DOHH2 (cell line): ENCODE measurements around the gene SLC66A2.

Experiments
- H3F3A ChIP-seq: fragments of 200-600 bp; sonication (generic), shearing (Covaris generic); 2 replicates; pipeline ENCODE4 v1.6.0; 2016; ENCODE audit warnings: antibody characterized with exemption, mild to moderate bottlenecking; ENCODE audit not compliant: control insufficient read depth, insufficient read depth
- H3K27ac ChIP-seq: fragments of 200-600 bp; sonication (generic); 2 replicates; pipeline ENCODE4 v1.5.1; 2014; ENCODE audit warnings: low read depth, mild to moderate bottlenecking, low read length, moderate library complexity
- H3K27me3 ChIP-seq: fragments of 200-600 bp; sonication (generic); 2 replicates; pipeline ENCODE4 v1.6.1; 2014; ENCODE audit warnings: mild to moderate bottlenecking, low read length, mixed read lengths; ENCODE audit not compliant: control insufficient read depth
- H3K36me3 ChIP-seq: fragments of 200-600 bp; sonication (generic); 2 replicates; pipeline ENCODE4 v1.6.1; 2014; ENCODE audit warnings: mild to moderate bottlenecking, low read length, moderate library complexity, mixed read lengths; ENCODE audit not compliant: control insufficient read depth
- H3K4me1 ChIP-seq: fragments of 200-600 bp; sonication (generic); 2 replicates; pipeline ENCODE4 v1.6.1; 2014; ENCODE audit warnings: mild to moderate bottlenecking, low read length, mixed read lengths; ENCODE audit not compliant: control insufficient read depth
- H3K4me2 ChIP-seq: fragments of 200-600 bp; sonication (generic); 2 replicates; pipeline ENCODE4 v1.6.0; 2014; ENCODE audit warnings: mild to moderate bottlenecking, low read length, moderate library complexity
- H3K4me3 ChIP-seq: fragments of 200-600 bp; sonication (generic); 2 replicates; pipeline ENCODE4 v1.5.1; 2014; ENCODE audit warnings: mild to moderate bottlenecking, low read length, mixed read lengths
- H3K79me2 ChIP-seq: fragments of 200-600 bp; sonication (generic); 2 replicates; pipeline ENCODE4 v1.6.1; 2014; ENCODE audit warnings: mild to moderate bottlenecking, low read length, mixed read lengths; ENCODE audit not compliant: control insufficient read depth
- H3K9me2 ChIP-seq: fragments of 200-600 bp; sonication (generic); replicated peaks from 2 replicates; pipeline ENCODE4 v1.6.1; 2014; ENCODE audit warnings: mild to moderate bottlenecking, low read length, mixed read lengths; ENCODE audit not compliant: control insufficient read depth
- H3K9me3 ChIP-seq: fragments of 200-600 bp; sonication (generic); 2 replicates; pipeline ENCODE4 v1.6.1; 2014; ENCODE audit warnings: antibody characterized with exemption, low read length, mixed read lengths; ENCODE audit not compliant: control insufficient read depth, insufficient read depth
- H4K20me1 ChIP-seq: fragments of 200-600 bp; sonication (generic); 2 replicates; pipeline ENCODE4 v1.6.0; 2014; ENCODE audit warnings: low read depth, mild to moderate bottlenecking, antibody characterized with exemption, low read length, moderate library complexity; ENCODE audit not compliant: control insufficient read depth, insufficient read depth
- EZH2phosphoT487 ChIP-seq: fragments of 200-600 bp; sonication (generic); IDR thresholded peaks from 2 replicates; pipeline ENCODE4 v1.6.1; 2017; ENCODE audit warnings: borderline replicate concordance, mild to moderate bottlenecking, antibody characterized with exemption, low read length, moderate library complexity, mixed read lengths
- TF ChIP-seq, protein P1 (sequence below): fragments of 200-600 bp; sonication (generic); IDR thresholded peaks from one replicate; pipeline ENCODE4 v1.5.1; 2014; ENCODE audit warnings: antibody characterized with exemption, mild to moderate bottlenecking, low read depth, low read length; ENCODE audit not compliant: poor library complexity, severe bottlenecking

SLC66A2 gene

DNA sequence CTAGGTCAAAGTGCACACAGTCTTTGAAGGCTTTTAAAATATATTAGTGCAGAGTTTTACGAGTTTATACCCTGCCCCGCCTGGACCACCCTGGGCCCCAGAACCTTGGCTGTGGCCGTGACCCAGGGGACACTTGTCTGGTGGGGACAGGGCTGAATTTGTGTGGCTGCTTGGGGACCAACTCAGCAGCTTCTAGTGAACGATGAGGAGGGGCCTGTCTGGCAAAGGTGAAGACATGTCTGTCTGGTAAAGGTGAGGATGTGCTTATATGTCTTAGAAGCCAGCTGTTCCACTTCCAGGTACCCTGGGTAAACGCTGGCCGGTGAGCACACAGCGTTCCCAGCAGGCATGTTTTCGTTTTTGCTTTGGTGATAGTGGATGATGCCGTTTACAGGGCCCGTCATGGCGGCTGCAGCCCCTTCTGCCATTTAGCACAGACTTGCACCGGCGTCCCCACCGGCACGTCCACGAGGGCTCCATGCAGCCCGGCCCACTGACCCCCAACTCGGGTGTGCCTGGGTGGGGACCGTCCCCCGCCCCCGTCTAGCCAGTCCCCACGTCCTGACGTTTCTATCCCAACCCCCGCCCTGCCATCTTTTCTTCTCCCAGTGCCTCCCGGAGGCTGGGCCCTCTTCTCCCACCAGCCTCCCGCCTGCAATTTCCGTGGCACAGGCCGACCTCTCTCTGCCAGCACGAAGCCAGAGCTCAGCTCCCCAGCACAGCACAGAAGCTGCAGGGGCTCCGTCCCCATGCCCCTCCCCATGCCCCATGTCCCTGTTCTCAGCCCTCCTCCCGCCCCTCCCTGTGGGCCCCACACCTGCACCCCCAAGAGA, 67.8 kb downstream of the SLC66A2 start:
- H4K20me1 ChIP-seq = no peaks in the 10 kb centered on the region
- no peak overlapping the region for H3K4me3 ChIP-seq
- no peaks in the 10 kb centered on the region for H3F3A ChIP-seq
- no peak overlapping the region for H3K27ac ChIP-seq
- no peaks in the 10 kb centered on the region for H3K9me2 ChIP-seq
- H3K36me3 ChIP-seq = no peaks in the 10 kb centered on the region
- H3K4me2 ChIP-seq = no peak overlapping the region
- H3K27me3 ChIP-seq = no peaks in the 10 kb centered on the region
- TF ChIP-seq, protein P1, sequence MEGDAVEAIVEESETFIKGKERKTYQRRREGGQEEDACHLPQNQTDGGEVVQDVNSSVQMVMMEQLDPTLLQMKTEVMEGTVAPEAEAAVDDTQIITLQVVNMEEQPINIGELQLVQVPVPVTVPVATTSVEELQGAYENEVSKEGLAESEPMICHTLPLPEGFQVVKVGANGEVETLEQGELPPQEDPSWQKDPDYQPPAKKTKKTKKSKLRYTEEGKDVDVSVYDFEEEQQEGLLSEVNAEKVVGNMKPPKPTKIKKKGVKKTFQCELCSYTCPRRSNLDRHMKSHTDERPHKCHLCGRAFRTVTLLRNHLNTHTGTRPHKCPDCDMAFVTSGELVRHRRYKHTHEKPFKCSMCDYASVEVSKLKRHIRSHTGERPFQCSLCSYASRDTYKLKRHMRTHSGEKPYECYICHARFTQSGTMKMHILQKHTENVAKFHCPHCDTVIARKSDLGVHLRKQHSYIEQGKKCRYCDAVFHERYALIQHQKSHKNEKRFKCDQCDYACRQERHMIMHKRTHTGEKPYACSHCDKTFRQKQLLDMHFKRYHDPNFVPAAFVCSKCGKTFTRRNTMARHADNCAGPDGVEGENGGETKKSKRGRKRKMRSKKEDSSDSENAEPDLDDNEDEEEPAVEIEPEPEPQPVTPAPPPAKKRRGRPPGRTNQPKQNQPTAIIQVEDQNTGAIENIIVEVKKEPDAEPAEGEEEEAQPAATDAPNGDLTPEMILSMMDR = no peak
- no peak for TF ChIP-seq EZH2phosphoT487
- H3K79me2 ChIP-seq = no peaks in the 10 kb centered on the region
- H3K4me1 ChIP-seq = no peaks in the 10 kb centered on the region
- H3K9me3 ChIP-seq = peaks cover 18% of the 10 kb centered on the region; the same call in 1 of the 2 replicates

DNA sequence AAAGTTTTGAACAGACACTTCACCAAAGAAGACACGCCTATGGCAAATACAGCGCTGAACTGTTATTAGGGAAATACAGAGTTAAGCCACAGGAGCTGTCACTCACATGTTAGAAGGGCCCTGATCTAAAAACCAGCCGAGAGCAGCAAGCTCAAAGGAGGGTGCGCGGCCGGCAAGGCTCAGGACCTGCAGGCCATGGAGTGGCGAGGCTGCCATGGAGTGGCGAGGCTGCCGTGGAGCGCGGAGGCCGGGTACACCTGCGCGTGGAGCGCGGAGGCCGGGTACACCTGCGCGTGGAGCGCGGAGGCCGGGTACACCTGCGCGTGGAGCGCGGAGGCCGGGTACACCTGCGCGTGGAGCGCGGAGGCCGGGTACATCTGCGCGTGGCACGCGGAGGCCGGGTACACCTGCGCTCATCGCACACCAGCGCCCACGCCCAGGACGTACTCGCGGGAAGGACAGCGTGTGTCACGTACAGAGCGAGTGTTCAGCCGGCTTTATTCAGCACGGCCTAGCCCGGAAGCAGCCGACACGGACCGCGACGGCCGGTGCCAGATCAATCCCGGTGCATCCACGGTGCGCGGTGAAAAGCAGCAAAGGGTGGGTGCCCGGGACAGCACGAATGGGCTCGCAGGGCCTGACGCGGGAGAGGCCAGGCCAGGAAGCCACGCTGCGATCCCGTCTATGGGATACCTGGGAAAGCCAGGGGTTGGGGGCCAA, 68.8 kb downstream of the SLC66A2 start:
- Histone ChIP-seq H3K4me1 (no peaks in the 10 kb centered on the region), H3K79me2 (no peaks in the 10 kb centered on the region), H4K20me1 (no peaks in the 10 kb centered on the region), H3K9me2 (no peaks in the 10 kb centered on the region), H3K9me3 (peaks cover 13% of the 10 kb centered on the region; the same call in 1 of the 2 replicates), H3K4me3 (no peak overlapping the region), H3K27me3 (no peaks in the 10 kb centered on the region), H3K4me2 (no peak overlapping the region), H3K36me3 (no peaks in the 10 kb centered on the region), H3F3A (no peaks in the 10 kb centered on the region), H3K27ac (no peak overlapping the region)
- TF ChIP-seq EZH2phosphoT487 = no peak
- TF ChIP-seq, protein P1 = no peak

DNA sequence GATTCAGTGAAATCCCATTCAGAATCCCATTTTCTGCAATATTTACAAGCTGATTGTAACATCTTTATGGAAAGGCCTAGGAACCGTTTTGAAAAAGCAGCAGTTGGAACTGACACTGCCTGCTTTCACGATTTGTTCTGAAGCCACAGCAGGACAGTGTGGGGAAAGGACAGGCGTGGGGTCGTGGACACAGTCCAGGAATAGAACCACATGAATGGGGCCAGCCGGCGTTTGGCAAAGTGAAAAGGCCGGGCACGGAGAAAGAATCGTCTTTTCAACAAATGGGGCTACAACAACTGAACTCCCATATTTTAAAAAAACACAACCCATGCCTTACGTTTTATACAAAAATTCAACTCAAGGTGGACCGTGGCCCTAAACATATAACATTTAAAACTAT, 69.8 kb downstream of the SLC66A2 start:
- no peaks in the 10 kb centered on the region for H3K9me2 ChIP-seq
- H3K4me3 ChIP-seq = no peak overlapping the region
- no peaks in the 10 kb centered on the region for H3K79me2 ChIP-seq
- H4K20me1 ChIP-seq = no peaks in the 10 kb centered on the region
- no peaks in the 10 kb centered on the region for H3K36me3 ChIP-seq
- peaks cover 7% of the 10 kb centered on the region; the same call in 1 of the 2 replicates for H3K9me3 ChIP-seq
- no peaks in the 10 kb centered on the region for H3K27me3 ChIP-seq
- H3F3A ChIP-seq = no peaks in the 10 kb centered on the region
- TF ChIP-seq, protein P1 = no peak
- TF ChIP-seq EZH2phosphoT487 = no peak
- no peak overlapping the region for H3K27ac ChIP-seq
- H3K4me1 ChIP-seq = no peaks in the 10 kb centered on the region
- H3K4me2 ChIP-seq = no peak overlapping the region
